C4-2B (cell line): ENCODE measurements around the gene TMBIM1.

ENCODE experiments used
- CTCF ChIP-seq: fragments of 450-650 bp; conservative IDR thresholded peaks from 2 replicates; pipeline ENCODE4 v1.5.1; 2017; ENCODE audit warnings: mild to moderate bottlenecking
- ZFX ChIP-seq: fragments of 450-650 bp; IDR thresholded peaks from 2 replicates; pipeline ENCODE4 v1.6.1; 2017

GRCh38 chr2:218334531-218334930, 42.2 kb upstream of the TMBIM1 start:
- TF ChIP-seq CTCF (no peak), ZFX (no peak)
